Measurements from ENCODE around the gene MFSD6L. TPM values are rescaled to one million over a fixed set of nuclear protein-coding genes. Genes with fewer than 3 reads are reported as not detected.

MFSD6L gene
- total and polyA plus RNA-seq, 4 donors: 0.19 to 0.39 TPM; not detected in 2

- H3K27me3 ChIP-seq (ENCODE audit: control insufficient read depth in 1 of 2, insufficient read depth in 2 of 2, low read length in 1 of 2): no peaks in the 10 kb centered on the region
- no peaks in the 10 kb centered on the region for H3K4me1 ChIP-seq (ENCODE audit: control insufficient read depth in 1 of 2, insufficient read depth in 2 of 2, low read length in 2 of 2)
- intact Hi-C loops (cut with DNase I): no loop called here
- no peaks in the 10 kb centered on the region for H3K9me3 ChIP-seq (ENCODE audit: control insufficient read depth, low read length)
- no peak for ATAC-seq (ENCODE audit: low FRiP score)
- no peak overlapping the region for H3K4me3 ChIP-seq (ENCODE audit: low read length in 2 of 2)
- H3K36me3 ChIP-seq (ENCODE audit: control insufficient read depth in 1 of 2, insufficient read depth in 2 of 2, low read length in 1 of 2): no peaks in the 10 kb centered on the region
- H3K27ac ChIP-seq (ENCODE audit: low read depth in 1 of 2, low read length in 2 of 2): no peak overlapping the region
- WGBS, 2 donors: 67 to 74% methylated on average over 14 to 15 of the region's 15 CpGs
- no peak for DNase-seq
Observed at GRCh38 chr17:8799570-8800212, 526 bp upstream of the MFSD6L start.

- ATAC-seq (ENCODE audit: low FRiP score) (no peak), DNase-seq (no peak)
- intact Hi-C loops (cut with DNase I): no loop called here
- H3K36me3 ChIP-seq (ENCODE audit: control insufficient read depth in 1 of 2, insufficient read depth in 2 of 2, low read length in 1 of 2): no peaks in the 10 kb centered on the region
- no peaks in the 10 kb centered on the region for H3K4me1 ChIP-seq (ENCODE audit: control insufficient read depth in 1 of 2, insufficient read depth in 2 of 2, low read length in 2 of 2)
- H3K9me3 ChIP-seq (ENCODE audit: control insufficient read depth, low read length): no peaks in the 10 kb centered on the region
- 76 to 77% methylated on average over 23 of the region's 23 CpGs for WGBS, 2 donors
- no peak overlapping the region for H3K27ac ChIP-seq (ENCODE audit: low read depth in 1 of 2, low read length in 2 of 2)
- no peak overlapping the region for H3K4me3 ChIP-seq (ENCODE audit: low read length in 2 of 2)
- H3K27me3 ChIP-seq (ENCODE audit: control insufficient read depth in 1 of 2, insufficient read depth in 2 of 2, low read length in 1 of 2): no peaks in the 10 kb centered on the region
Observed at GRCh38 chr17:8798176-8798845, 854 bp downstream of the MFSD6L start.

DNA sequence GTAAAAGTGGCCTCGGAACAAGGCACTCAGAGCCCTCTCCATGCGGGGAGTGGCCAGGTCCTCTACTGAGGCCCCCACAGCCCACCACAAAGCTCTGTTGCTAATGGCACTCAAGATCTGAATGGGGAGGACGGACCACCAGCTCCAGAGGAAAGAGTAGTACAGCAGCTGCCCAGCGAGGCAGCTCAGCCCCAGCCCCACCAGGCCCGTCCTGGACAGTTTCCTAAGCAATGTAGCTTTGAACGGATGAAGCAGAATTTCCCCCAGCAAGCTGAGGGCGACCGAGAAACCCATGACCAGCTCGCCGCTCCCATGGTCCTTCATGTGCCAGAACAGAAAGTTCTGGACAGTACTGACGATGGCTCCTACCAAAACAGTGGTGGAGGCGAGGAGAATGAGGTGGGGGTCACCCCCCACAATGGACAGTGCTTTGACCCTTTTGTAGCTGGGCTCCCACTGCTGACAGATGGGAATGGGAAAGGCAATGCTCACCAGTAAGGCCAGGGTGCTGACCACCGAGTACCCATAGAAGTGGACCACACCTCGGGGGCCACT, 1.5 kb downstream of the MFSD6L start:
- no peaks in the 10 kb centered on the region for H3K9me3 ChIP-seq (ENCODE audit: control insufficient read depth, low read length)
- H3K4me3 ChIP-seq (ENCODE audit: low read length in 2 of 2): no peak overlapping the region
- 91 to 92% methylated on average over 14 of the region's 14 CpGs for WGBS, 2 donors
- no peak overlapping the region for H3K27ac ChIP-seq (ENCODE audit: low read depth in 1 of 2, low read length in 2 of 2)
- H3K36me3 ChIP-seq (ENCODE audit: control insufficient read depth in 1 of 2, insufficient read depth in 2 of 2, low read length in 1 of 2): no peaks in the 10 kb centered on the region
- ATAC-seq (ENCODE audit: low FRiP score): no peak
- H3K4me1 ChIP-seq (ENCODE audit: control insufficient read depth in 1 of 2, insufficient read depth in 2 of 2, low read length in 2 of 2): no peaks in the 10 kb centered on the region
- H3K27me3 ChIP-seq (ENCODE audit: control insufficient read depth in 1 of 2, insufficient read depth in 2 of 2, low read length in 1 of 2): no peaks in the 10 kb centered on the region
- DNase-seq: no peak
- intact Hi-C loops (cut with DNase I): no loop called here

- 52 to 53% methylated on average over 7 of the region's 7 CpGs for WGBS, 2 donors
- Histone ChIP-seq H3K9me3 (ENCODE audit: control insufficient read depth, low read length) (no peaks in the 10 kb centered on the region), H3K36me3 (ENCODE audit: control insufficient read depth in 1 of 2, insufficient read depth in 2 of 2, low read length in 1 of 2) (no peaks in the 10 kb centered on the region), H3K27ac (ENCODE audit: low read depth in 1 of 2, low read length in 2 of 2) (no peak overlapping the region), H3K27me3 (ENCODE audit: control insufficient read depth in 1 of 2, insufficient read depth in 2 of 2, low read length in 1 of 2) (no peaks in the 10 kb centered on the region), H3K4me3 (ENCODE audit: low read length in 2 of 2) (no peak overlapping the region), H3K4me1 (ENCODE audit: control insufficient read depth in 1 of 2, insufficient read depth in 2 of 2, low read length in 2 of 2) (no peaks in the 10 kb centered on the region)
- ATAC-seq (ENCODE audit: low FRiP score) (no peak), DNase-seq (no peak)
- intact Hi-C loops (cut with DNase I): no loop called here
Observed at GRCh38 chr17:8794636-8795035, 4.5 kb downstream of the MFSD6L start.

- Histone ChIP-seq H3K4me3 (ENCODE audit: low read length in 2 of 2) (no peak overlapping the region), H3K36me3 (ENCODE audit: control insufficient read depth in 1 of 2, insufficient read depth in 2 of 2, low read length in 1 of 2) (no peaks in the 10 kb centered on the region), H3K27ac (ENCODE audit: low read depth in 1 of 2, low read length in 2 of 2) (no peak overlapping the region), H3K9me3 (ENCODE audit: control insufficient read depth, low read length) (no peaks in the 10 kb centered on the region), H3K4me1 (ENCODE audit: control insufficient read depth in 1 of 2, insufficient read depth in 2 of 2, low read length in 2 of 2) (no peaks in the 10 kb centered on the region), H3K27me3 (ENCODE audit: control insufficient read depth in 1 of 2, insufficient read depth in 2 of 2, low read length in 1 of 2) (no peaks in the 10 kb centered on the region)
- DNase-seq (no peak), ATAC-seq (ENCODE audit: low FRiP score) (no peak)
- WGBS, 2 donors: 81 to 89% methylated on average over 2 of the region's 2 CpGs
- intact Hi-C loops (cut with DNase I): no loop called here
Observed at GRCh38 chr17:8793649-8794048, 5.5 kb downstream of the MFSD6L start.

DNA sequence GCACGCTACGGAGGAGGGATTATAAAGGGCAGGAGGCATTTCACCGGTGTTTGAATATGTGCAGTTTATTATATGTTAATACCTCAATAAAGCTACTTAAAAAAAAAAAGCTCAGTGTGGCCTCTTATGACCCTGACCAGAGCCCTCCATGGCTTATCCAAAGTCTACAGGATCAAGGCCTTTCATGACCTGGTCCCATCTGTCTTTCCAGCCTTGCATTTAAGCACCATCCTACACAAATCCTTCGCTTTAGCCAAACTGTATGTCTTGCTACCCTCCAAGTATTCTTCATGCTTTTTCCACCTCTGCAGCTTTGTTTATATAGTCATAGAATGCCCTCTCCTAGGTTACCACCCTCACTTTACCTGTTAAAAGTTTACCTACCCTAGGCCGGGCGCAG, 6.5 kb downstream of the MFSD6L start:
- no peaks in the 10 kb centered on the region for H3K36me3 ChIP-seq (ENCODE audit: control insufficient read depth in 1 of 2, insufficient read depth in 2 of 2, low read length in 1 of 2)
- no peaks in the 10 kb centered on the region for H3K4me1 ChIP-seq (ENCODE audit: control insufficient read depth in 1 of 2, insufficient read depth in 2 of 2, low read length in 2 of 2)
- ATAC-seq (ENCODE audit: low FRiP score): no peak
- no peak for DNase-seq
- no peak overlapping the region for H3K4me3 ChIP-seq (ENCODE audit: low read length in 2 of 2)
- no peaks in the 10 kb centered on the region for H3K27me3 ChIP-seq (ENCODE audit: control insufficient read depth in 1 of 2, insufficient read depth in 2 of 2, low read length in 1 of 2)
- intact Hi-C loops (cut with DNase I): no loop called here
- no peaks in the 10 kb centered on the region for H3K9me3 ChIP-seq (ENCODE audit: control insufficient read depth, low read length)
- no peak overlapping the region for H3K27ac ChIP-seq (ENCODE audit: low read depth in 1 of 2, low read length in 2 of 2)
- 78 to 84% methylated on average over 6 of the region's 6 CpGs for WGBS, 2 donors

- ATAC-seq (ENCODE audit: low FRiP score) (no peak), DNase-seq (no peak)
- WGBS, 2 donors: 59 to 62% methylated on average over 2 of the region's 2 CpGs
- Histone ChIP-seq H3K4me3 (ENCODE audit: low read length in 2 of 2) (no peak overlapping the region), H3K4me1 (ENCODE audit: control insufficient read depth in 1 of 2, insufficient read depth in 2 of 2, low read length in 2 of 2) (no peaks in the 10 kb centered on the region), H3K27me3 (ENCODE audit: control insufficient read depth in 1 of 2, insufficient read depth in 2 of 2, low read length in 1 of 2) (no peaks in the 10 kb centered on the region), H3K36me3 (ENCODE audit: control insufficient read depth in 1 of 2, insufficient read depth in 2 of 2, low read length in 1 of 2) (no peaks in the 10 kb centered on the region), H3K9me3 (ENCODE audit: control insufficient read depth, low read length) (no peaks in the 10 kb centered on the region), H3K27ac (ENCODE audit: low read depth in 1 of 2, low read length in 2 of 2) (no peak overlapping the region)
- intact Hi-C loops (cut with DNase I): no loop called here
Observed at GRCh38 chr17:8791910-8792270, 7.3 kb downstream of the MFSD6L start.

DNA sequence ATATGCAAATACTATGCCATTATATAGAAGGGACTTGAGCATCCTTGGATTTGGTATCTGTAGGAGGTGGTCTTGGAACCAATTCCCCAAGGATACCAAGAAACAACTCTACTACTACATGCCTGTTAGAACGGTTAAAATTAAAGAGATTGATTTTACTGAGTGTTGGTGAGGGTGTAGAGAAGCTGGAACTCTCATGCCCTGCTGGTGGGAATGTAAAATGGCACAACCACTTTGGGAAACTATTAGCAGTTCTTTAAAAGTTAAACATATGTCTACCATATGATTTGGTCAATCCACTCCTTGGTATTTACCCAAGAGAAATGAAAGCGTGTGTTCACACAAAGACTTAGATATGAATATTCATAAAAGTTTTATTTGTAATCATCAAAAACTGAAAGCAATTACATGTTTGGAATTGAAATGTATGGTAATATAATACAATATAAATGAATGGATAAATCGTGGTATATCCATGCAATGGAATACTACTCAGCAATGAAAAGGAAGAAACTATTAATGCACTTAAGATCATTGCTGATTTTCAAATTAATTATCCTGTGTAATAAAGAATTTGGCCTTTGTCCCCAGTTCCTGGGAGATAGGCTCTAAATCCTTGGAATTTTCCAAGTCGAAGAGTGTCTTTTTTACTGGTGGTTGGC, 7.8 kb downstream of the MFSD6L start:
- Histone ChIP-seq H3K4me3 (ENCODE audit: low read length in 2 of 2) (no peak overlapping the region), H3K27ac (ENCODE audit: low read depth in 1 of 2, low read length in 2 of 2) (no peak overlapping the region), H3K4me1 (ENCODE audit: control insufficient read depth in 1 of 2, insufficient read depth in 2 of 2, low read length in 2 of 2) (no peaks in the 10 kb centered on the region), H3K36me3 (ENCODE audit: control insufficient read depth in 1 of 2, insufficient read depth in 2 of 2, low read length in 1 of 2) (no peaks in the 10 kb centered on the region), H3K9me3 (ENCODE audit: control insufficient read depth, low read length) (no peaks in the 10 kb centered on the region), H3K27me3 (ENCODE audit: control insufficient read depth in 1 of 2, insufficient read depth in 2 of 2, low read length in 1 of 2) (no peaks in the 10 kb centered on the region)
- intact Hi-C loops (cut with DNase I): no loop called here
- DNase-seq (no peak), ATAC-seq (ENCODE audit: low FRiP score) (no peak)
- 86 to 91% methylated on average over 4 of the region's 4 CpGs for WGBS, 2 donors
